ENCODE results near the gene CEP170B. TPM values are rescaled to one million over a fixed set of nuclear protein-coding genes. Genes with fewer than 3 reads are reported as not detected.
A peak's percentile ranks its signal among the peaks of the same experiment; 100 is the strongest.

The CEP170B gene
- total and polyA plus RNA-seq, 2 of the 13 experiments (the other 11 are each of a cell fraction or from before 2014, with no cell fraction given), result 4.3 to 8.8 TPM

GRCh38 chr14:104856157-104856868 lies 8.8 kb upstream of the CEP170B start (continued):
- TF ChIP-seq ZNF580 (CRISPR knock-in tag; IDR thresholded peaks at IDR 0.05; ENCODE audit: borderline replicate concordance, low read depth) (no peak), NFATC3 (CRISPR knock-in tag; IDR thresholded peaks at IDR 0.05) (no peak), BHLHE40 (IDR thresholded peaks at IDR 0.05; ENCODE audit: low read length) (no peak), MYNN (CRISPR knock-in tag; IDR thresholded peaks at IDR 0.05; ENCODE audit: low read depth) (no peak), POGK (CRISPR knock-in tag; conservative IDR thresholded peaks at IDR 0.05) (no peak), AGO1 (IDR thresholded peaks at IDR 0.05; ENCODE audit: low read depth, low read length, poor library complexity, severe bottlenecking) (peak; percentile 98), LCORL (IDR thresholded peaks at IDR 0.05) (no peak), LCORL (CRISPR knock-in tag; IDR thresholded peaks at IDR 0.05) (no peak), ZBTB4 (CRISPR knock-in tag; IDR thresholded peaks at IDR 0.05; ENCODE audit: borderline replicate concordance) (no peak), ZNF772 (CRISPR knock-in tag; IDR thresholded peaks at IDR 0.05) (no peak), TARDBP (CRISPR knock-in tag; IDR thresholded peaks at IDR 0.05) (peak; percentile 69), ELK4 (CRISPR knock-in tag; IDR thresholded peaks at IDR 0.05; ENCODE audit: borderline replicate concordance) (no peak), SOX13 (IDR thresholded peaks at IDR 0.05) (no peak), SOX13 (CRISPR knock-in tag; conservative IDR thresholded peaks at IDR 0.05 in 1 of 2, IDR thresholded peaks at IDR 0.05 in 1 of 2) (no peak)
- TF ChIP-seq, protein P1, sequence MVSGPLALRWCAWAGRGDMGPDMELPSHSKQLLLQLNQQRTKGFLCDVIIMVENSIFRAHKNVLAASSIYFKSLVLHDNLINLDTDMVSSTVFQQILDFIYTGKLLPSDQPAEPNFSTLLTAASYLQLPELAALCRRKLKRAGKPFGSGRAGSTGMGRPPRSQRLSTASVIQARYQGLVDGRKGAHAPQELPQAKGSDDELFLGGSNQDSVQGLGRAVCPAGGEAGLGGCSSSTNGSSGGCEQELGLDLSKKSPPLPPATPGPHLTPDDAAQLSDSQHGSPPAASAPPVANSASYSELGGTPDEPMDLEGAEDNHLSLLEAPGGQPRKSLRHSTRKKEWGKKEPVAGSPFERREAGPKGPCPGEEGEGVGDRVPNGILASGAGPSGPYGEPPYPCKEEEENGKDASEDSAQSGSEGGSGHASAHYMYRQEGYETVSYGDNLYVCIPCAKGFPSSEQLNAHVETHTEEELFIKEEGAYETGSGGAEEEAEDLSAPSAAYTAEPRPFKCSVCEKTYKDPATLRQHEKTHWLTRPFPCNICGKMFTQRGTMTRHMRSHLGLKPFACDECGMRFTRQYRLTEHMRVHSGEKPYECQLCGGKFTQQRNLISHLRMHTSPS (CRISPR knock-in tag; IDR thresholded peaks at IDR 0.05; ENCODE audit: low read depth), result no peak
- TF ChIP-seq, protein P2, sequence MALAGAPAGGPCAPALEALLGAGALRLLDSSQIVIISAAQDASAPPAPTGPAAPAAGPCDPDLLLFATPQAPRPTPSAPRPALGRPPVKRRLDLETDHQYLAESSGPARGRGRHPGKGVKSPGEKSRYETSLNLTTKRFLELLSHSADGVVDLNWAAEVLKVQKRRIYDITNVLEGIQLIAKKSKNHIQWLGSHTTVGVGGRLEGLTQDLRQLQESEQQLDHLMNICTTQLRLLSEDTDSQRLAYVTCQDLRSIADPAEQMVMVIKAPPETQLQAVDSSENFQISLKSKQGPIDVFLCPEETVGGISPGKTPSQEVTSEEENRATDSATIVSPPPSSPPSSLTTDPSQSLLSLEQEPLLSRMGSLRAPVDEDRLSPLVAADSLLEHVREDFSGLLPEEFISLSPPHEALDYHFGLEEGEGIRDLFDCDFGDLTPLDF (CRISPR knock-in tag; IDR thresholded peaks at IDR 0.05), result no peak
- TF ChIP-seq, protein P3, sequence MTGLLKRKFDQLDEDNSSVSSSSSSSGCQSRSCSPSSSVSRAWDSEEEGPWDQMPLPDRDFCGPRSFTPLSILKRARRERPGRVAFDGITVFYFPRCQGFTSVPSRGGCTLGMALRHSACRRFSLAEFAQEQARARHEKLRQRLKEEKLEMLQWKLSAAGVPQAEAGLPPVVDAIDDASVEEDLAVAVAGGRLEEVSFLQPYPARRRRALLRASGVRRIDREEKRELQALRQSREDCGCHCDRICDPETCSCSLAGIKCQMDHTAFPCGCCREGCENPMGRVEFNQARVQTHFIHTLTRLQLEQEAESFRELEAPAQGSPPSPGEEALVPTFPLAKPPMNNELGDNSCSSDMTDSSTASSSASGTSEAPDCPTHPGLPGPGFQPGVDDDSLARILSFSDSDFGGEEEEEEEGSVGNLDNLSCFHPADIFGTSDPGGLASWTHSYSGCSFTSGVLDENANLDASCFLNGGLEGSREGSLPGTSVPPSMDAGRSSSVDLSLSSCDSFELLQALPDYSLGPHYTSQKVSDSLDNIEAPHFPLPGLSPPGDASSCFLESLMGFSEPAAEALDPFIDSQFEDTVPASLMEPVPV (CRISPR knock-in tag; IDR thresholded peaks at IDR 0.05), result peak; percentile 26; the same call in 1 of the 2 replicates
